ENCODE data around the gene RTF1.

Gene RTF1

DNA sequence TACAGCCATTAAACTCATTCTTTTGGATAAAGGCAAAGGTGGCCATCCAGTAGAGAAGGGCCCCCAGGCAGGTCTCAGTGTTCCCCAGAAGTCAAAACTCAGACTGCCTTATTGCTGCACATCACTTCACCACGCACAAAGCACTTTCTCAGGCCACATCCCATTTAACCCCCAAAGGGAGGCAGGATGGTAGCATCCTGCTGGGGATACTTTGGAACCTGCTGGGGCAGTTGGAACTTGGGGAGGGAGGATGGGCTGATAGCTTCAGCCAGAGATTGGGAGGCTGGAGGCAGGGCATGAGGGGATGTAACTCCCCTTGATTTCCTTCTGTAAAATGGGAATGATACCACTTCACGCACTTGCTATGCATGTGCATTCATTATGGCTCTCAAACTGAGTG, 81.8 kb downstream of the RTF1 start:
- CTCF ChIA-PET: no interaction called here
- DNase-seq (ENCODE audit: extremely low spot score): no peak
- TF ChIP-seq LEF1 (IDR thresholded peaks at IDR 0.05; ENCODE audit: borderline replicate concordance): no peak
- no peak for TF ChIP-seq BHLHE40 (IDR thresholded peaks at IDR 0.05; ENCODE audit: borderline replicate concordance)
- no peak for TF ChIP-seq FOXM1 (IDR thresholded peaks at IDR 0.05; ENCODE audit: borderline replicate concordance)
- no peak for TF ChIP-seq CTBP1 (IDR thresholded peaks at IDR 0.05; ENCODE audit: borderline replicate concordance)
- TF ChIP-seq SP1 (IDR thresholded peaks at IDR 0.05): no peak
- TF ChIP-seq L3MBTL2 (conservative IDR thresholded peaks at IDR 0.05): no peak
- no peak for TF ChIP-seq HDGF (IDR thresholded peaks at IDR 0.05; ENCODE audit: borderline replicate concordance)
- no peak for TF ChIP-seq ELF4 (IDR thresholded peaks at IDR 0.05)
- TF ChIP-seq ZNF384 (IDR thresholded peaks at IDR 0.05): no peak
- TF ChIP-seq FOXK2 (IDR thresholded peaks at IDR 0.05): no peak
- no peak for TF ChIP-seq FOXA1 (IDR thresholded peaks at IDR 0.05)
- TF ChIP-seq, protein P1, sequence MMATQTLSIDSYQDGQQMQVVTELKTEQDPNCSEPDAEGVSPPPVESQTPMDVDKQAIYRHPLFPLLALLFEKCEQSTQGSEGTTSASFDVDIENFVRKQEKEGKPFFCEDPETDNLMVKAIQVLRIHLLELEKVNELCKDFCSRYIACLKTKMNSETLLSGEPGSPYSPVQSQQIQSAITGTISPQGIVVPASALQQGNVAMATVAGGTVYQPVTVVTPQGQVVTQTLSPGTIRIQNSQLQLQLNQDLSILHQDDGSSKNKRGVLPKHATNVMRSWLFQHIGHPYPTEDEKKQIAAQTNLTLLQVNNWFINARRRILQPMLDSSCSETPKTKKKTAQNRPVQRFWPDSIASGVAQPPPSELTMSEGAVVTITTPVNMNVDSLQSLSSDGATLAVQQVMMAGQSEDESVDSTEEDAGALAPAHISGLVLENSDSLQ (IDR thresholded peaks at IDR 0.05): no peak
- TF ChIP-seq SUZ12 (IDR thresholded peaks at IDR 0.05): no peak
- TF ChIP-seq ARNT (IDR thresholded peaks at IDR 0.05): no peak
- POLR2A ChIA-PET: no interaction called here

DNA sequence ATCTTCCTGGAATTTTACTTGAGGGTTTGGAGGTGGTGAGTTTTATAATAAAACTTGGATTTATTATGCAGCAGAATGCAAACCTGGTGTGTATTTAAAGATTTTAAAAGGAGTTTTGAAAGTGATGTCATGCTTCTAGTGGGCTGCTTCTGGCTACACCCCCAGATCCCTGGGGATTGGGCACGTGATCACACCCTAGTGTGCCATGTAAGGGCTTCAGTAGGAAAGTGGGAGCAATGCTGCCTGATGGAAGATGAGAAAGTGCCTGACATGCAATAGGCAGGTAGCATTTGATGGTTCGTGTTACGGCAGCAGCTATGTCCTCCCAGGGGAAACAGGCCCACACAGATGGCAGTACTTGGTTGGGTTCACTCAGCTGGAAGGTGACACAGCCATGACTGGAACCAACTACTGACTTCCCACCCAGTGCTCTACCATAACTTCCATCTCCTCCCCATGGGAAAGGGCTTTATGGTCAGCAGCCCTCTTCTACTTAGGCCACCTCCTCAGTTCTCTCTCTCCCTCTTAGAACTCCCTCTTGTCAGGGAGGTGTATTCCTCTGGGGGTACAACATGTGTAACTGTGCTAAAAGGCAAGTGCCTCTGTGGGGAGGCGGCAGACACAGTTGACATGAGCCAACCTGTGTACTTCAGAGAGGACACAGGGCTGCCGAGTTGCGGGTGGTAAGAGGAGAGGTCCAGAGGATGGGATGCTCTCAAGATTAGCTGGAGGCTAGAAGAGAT, 82.4 kb downstream of the RTF1 start:
- CTCF ChIA-PET: no interaction called here
- TF ChIP-seq LEF1 (IDR thresholded peaks at IDR 0.05; ENCODE audit: borderline replicate concordance) (no peak), HDGF (IDR thresholded peaks at IDR 0.05; ENCODE audit: borderline replicate concordance) (no peak), ZNF384 (IDR thresholded peaks at IDR 0.05) (no peak), SUZ12 (IDR thresholded peaks at IDR 0.05) (no peak), ELF4 (IDR thresholded peaks at IDR 0.05) (no peak), TARDBP (IDR thresholded peaks at IDR 0.05) (no peak), FOXA1 (IDR thresholded peaks at IDR 0.05) (no peak), L3MBTL2 (conservative IDR thresholded peaks at IDR 0.05) (no peak), NFRKB (IDR thresholded peaks at IDR 0.05) (no peak), SP1 (IDR thresholded peaks at IDR 0.05) (no peak), CTBP1 (IDR thresholded peaks at IDR 0.05; ENCODE audit: borderline replicate concordance) (no peak), ARNT (IDR thresholded peaks at IDR 0.05) (no peak), FOXM1 (IDR thresholded peaks at IDR 0.05; ENCODE audit: borderline replicate concordance) (no peak), FOXK2 (IDR thresholded peaks at IDR 0.05) (no peak), BHLHE40 (IDR thresholded peaks at IDR 0.05; ENCODE audit: borderline replicate concordance) (no peak)
- TF ChIP-seq, protein P1 (IDR thresholded peaks at IDR 0.05): no peak
- DNase-seq (ENCODE audit: extremely low spot score): no peak
- POLR2A ChIA-PET: no interaction called here

DNA sequence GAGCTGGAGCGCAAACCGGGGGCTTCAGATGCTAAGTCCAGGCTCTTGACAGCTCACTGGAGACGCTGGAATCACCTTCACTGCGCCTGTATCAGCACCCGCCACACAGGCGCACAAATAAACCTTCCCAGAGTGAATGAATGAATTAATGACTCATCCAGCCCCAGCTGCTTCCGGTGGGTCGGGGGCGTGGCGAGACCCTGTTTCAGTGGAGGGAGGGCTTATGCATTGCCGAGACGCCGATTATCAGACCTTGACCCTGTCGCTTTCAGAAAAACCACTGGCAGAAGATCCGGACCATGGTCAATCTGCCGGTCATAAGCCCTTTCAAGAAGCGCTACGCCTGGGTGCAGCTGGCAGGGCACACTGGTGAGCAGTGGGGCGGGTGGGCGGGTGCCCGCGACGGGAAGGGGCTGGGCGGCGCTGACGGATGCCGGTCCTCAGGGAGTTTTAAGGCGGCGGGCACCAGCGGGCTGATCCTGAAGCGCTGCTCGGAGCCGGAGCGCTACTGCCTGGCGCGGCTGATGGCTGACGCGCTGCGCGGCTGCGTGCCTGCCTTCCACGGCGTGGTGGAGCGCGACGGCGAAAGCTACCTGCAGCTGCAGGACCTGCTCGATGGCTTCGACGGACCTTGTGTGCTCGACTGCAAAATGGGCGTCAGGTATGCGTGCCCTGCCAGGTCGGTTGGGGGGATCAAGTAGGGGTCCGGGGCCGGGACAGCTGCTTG, 84.5 kb downstream of the RTF1 start:
- ChIA-PET POLR2A (no interaction called here), CTCF (no interaction called here)
- no peak for TF ChIP-seq TARDBP (IDR thresholded peaks at IDR 0.05)
- no peak for TF ChIP-seq ARNT (IDR thresholded peaks at IDR 0.05)
- TF ChIP-seq FOXK2 (IDR thresholded peaks at IDR 0.05): no peak
- no peak for TF ChIP-seq HDGF (IDR thresholded peaks at IDR 0.05; ENCODE audit: borderline replicate concordance)
- TF ChIP-seq, protein P1 (IDR thresholded peaks at IDR 0.05): no peak
- no peak for TF ChIP-seq LEF1 (IDR thresholded peaks at IDR 0.05; ENCODE audit: borderline replicate concordance)
- no peak for TF ChIP-seq CTBP1 (IDR thresholded peaks at IDR 0.05; ENCODE audit: borderline replicate concordance)
- no peak for TF ChIP-seq SP1 (IDR thresholded peaks at IDR 0.05)
- no peak for TF ChIP-seq L3MBTL2 (conservative IDR thresholded peaks at IDR 0.05)
- no peak for TF ChIP-seq ELF4 (IDR thresholded peaks at IDR 0.05)
- TF ChIP-seq FOXA1 (IDR thresholded peaks at IDR 0.05): no peak
- no peak for DNase-seq (ENCODE audit: extremely low spot score)

DNA sequence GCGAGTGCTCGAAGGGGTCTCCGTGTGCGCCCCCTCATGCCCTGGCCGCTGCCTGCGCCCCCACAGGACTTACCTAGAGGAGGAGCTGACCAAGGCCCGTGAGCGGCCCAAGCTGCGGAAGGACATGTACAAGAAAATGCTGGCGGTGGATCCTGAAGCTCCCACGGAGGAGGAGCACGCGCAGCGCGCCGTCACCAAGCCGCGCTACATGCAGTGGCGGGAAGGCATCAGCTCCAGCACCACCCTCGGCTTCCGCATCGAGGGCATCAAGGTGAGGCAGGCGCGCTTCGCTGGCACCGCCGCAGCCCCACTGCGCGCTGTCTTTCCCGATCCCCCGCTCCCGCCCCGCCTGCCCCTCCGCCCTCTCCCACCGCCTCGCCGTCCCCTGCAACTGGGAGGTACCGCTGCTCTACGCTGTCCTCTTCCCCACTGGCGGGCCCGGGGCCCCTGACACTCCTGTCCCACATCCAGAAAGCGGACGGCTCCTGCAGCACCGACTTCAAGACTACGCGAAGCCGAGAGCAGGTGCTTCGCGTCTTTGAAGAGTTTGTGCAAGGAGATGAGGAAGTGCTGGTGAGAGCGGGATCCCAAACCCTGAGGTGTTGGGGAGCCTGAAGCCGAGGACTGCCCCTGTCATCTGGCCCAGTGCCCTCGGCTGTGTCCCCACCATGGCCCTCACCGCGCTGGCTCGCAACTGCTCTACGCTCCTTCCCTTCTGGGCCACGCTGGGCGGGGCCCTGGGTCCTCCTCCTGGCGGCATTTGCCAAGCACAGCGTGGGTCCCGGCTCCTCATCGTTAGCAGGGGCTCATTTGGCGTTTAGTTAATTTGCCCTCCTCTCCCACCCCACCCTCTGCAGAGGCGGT, 85.3 kb downstream of the RTF1 start:
- POLR2A ChIA-PET: no interaction called here
- TF ChIP-seq ARNT (IDR thresholded peaks at IDR 0.05) (no peak), L3MBTL2 (conservative IDR thresholded peaks at IDR 0.05) (no peak), TARDBP (IDR thresholded peaks at IDR 0.05) (no peak), FOXK2 (IDR thresholded peaks at IDR 0.05) (no peak), CTBP1 (IDR thresholded peaks at IDR 0.05; ENCODE audit: borderline replicate concordance) (no peak), BHLHE40 (IDR thresholded peaks at IDR 0.05; ENCODE audit: borderline replicate concordance) (no peak), SP1 (IDR thresholded peaks at IDR 0.05) (no peak), HDGF (IDR thresholded peaks at IDR 0.05; ENCODE audit: borderline replicate concordance) (no peak), FOXM1 (IDR thresholded peaks at IDR 0.05; ENCODE audit: borderline replicate concordance) (no peak), LEF1 (IDR thresholded peaks at IDR 0.05; ENCODE audit: borderline replicate concordance) (no peak), ZNF384 (IDR thresholded peaks at IDR 0.05) (no peak), ELF4 (IDR thresholded peaks at IDR 0.05) (no peak), FOXA1 (IDR thresholded peaks at IDR 0.05) (no peak)
- TF ChIP-seq, protein P1 (IDR thresholded peaks at IDR 0.05): no peak
- CTCF ChIA-PET: no interaction called here
- DNase-seq (ENCODE audit: extremely low spot score): no peak

Measured in HEK293T (cell line).